Fibroblast of lung (primary cell): ENCODE results near the gene CLDND1.

Experiments
- CTCF ChIP-seq, 2 donors: IDR thresholded peaks in 1 of 2; conservative IDR thresholded peaks in 1 of 2; 1 replicate in 1 of 2; 2 replicates in 1 of 2; pipeline ENCODE4 v1.5.1; 2011 to 2012; ENCODE audit warnings: low read length in 2 of 2, control low read depth in 1 of 2, inconsistent platforms in 1 of 2, low read depth in 1 of 2, mild to moderate bottlenecking in 1 of 2
- EZH2 ChIP-seq: IDR thresholded peaks from 2 replicates; pipeline ENCODE4 v1.5.1; 2012; ENCODE audit warnings: low read length, control low read depth, mild to moderate bottlenecking; ENCODE audit errors: missing control alignments

DNA sequence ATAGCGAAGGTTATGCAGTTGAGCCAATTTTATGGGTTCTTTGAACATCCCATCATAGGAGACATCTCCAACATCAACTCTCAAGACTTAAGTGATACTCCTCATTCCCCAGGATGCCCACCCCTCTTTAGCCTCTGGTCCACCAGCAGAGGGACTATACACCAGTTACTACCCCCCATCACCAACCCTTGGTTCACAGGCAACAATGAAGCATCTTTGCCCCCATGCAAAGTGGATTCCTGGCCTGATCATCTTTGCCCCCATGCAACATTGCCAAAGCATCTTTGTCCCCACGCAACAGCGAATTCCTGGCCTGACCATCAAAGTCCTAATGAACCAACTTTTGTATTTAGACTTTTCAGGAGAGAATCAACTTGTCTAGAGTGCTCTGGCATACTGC lies 28.1 kb upstream of the CLDND1 start:
- TF ChIP-seq CTCF (conservative IDR thresholded peaks at IDR 0.05 in 1 of 2, IDR thresholded peaks at IDR 0.05 in 1 of 2; ENCODE audit: low read depth in 1 of 2, low read length in 2 of 2) (no peak), EZH2 (no peak)
